Peyer's patch (tissue), 4 donors: ENCODE measurements around the gene SNX6. TPM values are rescaled to one million over a fixed set of nuclear protein-coding genes. Genes with fewer than 3 reads are reported as not detected.

ENCODE experiments used
- DNase-seq, 3 donors: peaks; one replicate each; pipeline ENCODE4 v3.0.0-alpha.2; 2017 to 2019
- H3K27ac ChIP-seq, 4 donors: fragments of 200-600 bp; sonication (generic); one replicate each; pipeline ENCODE4 v1.5.1; 2016 to 2019
- H3K27me3 ChIP-seq, 2 donors: fragments of 200-600 bp; sonication (generic); one replicate each; pipeline ENCODE4 v1.5.1; 2019
- H3K36me3 ChIP-seq, 3 donors: fragments of 200-600 bp; sonication (generic); one replicate each; pipeline ENCODE4 v1.5.1; 2016 to 2019
- H3K4me1 ChIP-seq, 4 donors: fragments of 200-600 bp; sonication (generic); one replicate each; pipeline ENCODE4 v1.5.1; 2016 to 2019
- H3K4me3 ChIP-seq, 4 donors: fragments of 200-600 bp; sonication (generic); 1 replicate in 3 of 4; 2 replicates in 1 of 4; pipeline ENCODE4 v1.5.1; 2016 to 2019; ENCODE audit warnings: mild to moderate bottlenecking in 1 of 4
- H3K9me3 ChIP-seq, 4 donors: fragments of 200-600 bp; sonication (generic); one replicate each; pipeline ENCODE4 v1.5.1; 2016 to 2019; ENCODE audit warnings: mild to moderate bottlenecking in 1 of 4
- POLR2A ChIP-seq, 2 donors: fragments of 450-650 bp; IDR thresholded peaks; one replicate each; pipeline ENCODE4 v1.5.1; 2017; ENCODE audit warnings: antibody characterized with exemption in 2 of 2, mild to moderate bottlenecking in 2 of 2, moderate library complexity in 2 of 2
- total RNA-seq, 4 donors: library from RNA; depleted of rRNA; stranded (reverse); fragments of >200 nt; gene quantifications; one replicate each; pipeline ENCODE4 v1.1.0, GENCODE V29; 2016
- TF ChIP-seq, protein P1 (sequence below), 6 experiments: fragments of 450-650 bp in 4 of 6; fragments of 200-600 bp in 2 of 6; sonication (generic) in 1 of 6; IDR thresholded peaks; one replicate each; pipeline ENCODE4 v1.5.1; 2017 to 2019; ENCODE audit warnings: antibody characterized with exemption in 6 of 6, mild to moderate bottlenecking in 3 of 6, moderate library complexity in 1 of 6

Gene SNX6
- total RNA-seq, 4 donors from 2014 or later = 46.8 to 90.2 (median 64.9) TPM

DNA sequence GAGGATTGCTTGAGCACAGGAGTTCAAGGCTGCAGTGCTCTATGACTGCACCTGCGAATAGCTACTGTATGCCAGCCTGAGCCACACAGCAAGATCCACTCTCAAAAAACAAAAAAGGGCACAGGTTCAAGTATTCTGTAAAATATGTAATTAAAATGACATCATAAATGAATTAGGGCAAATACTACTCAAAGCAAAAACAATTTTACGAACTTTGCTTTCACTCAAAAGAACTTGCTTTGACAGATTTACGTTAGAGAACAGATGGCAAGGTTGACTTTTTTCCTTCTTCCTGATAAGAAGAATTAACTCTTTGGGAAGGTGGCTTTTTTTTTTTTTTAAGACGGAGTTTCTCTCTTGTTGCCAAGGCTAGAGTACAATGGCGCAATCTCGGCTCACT, 46.4 kb downstream of the SNX6 start:
- DNase-seq = peak in 1 of 3 donors; percentile 9
- Histone ChIP-seq H3K9me3 (no peaks in the 10 kb centered on the region), H3K27me3 (no peaks in the 10 kb centered on the region), H3K27ac (no peak overlapping the region), H3K4me1 (no peaks in the 10 kb centered on the region), H3K4me3 (no peak overlapping the region), H3K36me3 (peaks cover 0 to 83% (median 4%) of the 10 kb centered on the region in 3 donors)
- no peak for TF ChIP-seq POLR2A (IDR thresholded peaks at IDR 0.05)
- TF ChIP-seq, protein P1, sequence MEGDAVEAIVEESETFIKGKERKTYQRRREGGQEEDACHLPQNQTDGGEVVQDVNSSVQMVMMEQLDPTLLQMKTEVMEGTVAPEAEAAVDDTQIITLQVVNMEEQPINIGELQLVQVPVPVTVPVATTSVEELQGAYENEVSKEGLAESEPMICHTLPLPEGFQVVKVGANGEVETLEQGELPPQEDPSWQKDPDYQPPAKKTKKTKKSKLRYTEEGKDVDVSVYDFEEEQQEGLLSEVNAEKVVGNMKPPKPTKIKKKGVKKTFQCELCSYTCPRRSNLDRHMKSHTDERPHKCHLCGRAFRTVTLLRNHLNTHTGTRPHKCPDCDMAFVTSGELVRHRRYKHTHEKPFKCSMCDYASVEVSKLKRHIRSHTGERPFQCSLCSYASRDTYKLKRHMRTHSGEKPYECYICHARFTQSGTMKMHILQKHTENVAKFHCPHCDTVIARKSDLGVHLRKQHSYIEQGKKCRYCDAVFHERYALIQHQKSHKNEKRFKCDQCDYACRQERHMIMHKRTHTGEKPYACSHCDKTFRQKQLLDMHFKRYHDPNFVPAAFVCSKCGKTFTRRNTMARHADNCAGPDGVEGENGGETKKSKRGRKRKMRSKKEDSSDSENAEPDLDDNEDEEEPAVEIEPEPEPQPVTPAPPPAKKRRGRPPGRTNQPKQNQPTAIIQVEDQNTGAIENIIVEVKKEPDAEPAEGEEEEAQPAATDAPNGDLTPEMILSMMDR (IDR thresholded peaks at IDR 0.05) = no peak

DNA sequence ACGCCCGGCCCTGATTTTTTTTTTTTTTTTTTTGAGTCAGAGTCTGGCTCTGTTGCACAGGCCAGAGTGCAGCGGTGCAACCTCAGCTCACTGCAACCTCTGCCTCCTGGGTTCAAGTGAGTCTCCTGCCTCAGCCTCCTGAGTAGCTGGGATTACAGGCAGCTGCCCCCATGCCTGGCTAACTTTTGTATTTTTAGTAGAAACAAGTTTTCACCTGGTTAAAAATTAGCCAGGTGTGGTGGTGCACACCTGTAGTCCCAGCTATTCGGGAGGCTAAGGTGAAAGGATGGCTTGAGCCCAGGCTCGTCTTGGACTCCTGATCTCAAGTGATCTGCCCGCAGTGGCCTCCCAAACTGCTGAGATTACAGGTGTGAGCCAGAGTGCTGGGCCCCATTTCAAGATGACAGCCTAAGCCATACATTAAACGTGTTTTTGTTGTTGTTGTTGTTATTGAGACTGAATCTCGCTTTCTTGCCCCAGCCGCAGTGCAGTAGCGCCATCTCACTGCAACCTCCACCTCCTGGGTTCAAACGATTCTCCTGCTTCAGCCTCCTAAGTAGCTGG, 47.7 kb downstream of the SNX6 start:
- peak in 1 of 3 donors; percentile 18 for DNase-seq
- peaks cover 0 to 86% (median 4%) of the 10 kb centered on the region in 3 donors for H3K36me3 ChIP-seq
- no peaks in the 10 kb centered on the region for H3K27me3 ChIP-seq
- no peaks in the 10 kb centered on the region for H3K4me1 ChIP-seq
- no peak overlapping the region for H3K27ac ChIP-seq
- TF ChIP-seq, protein P1 (IDR thresholded peaks at IDR 0.05) = no peak
- TF ChIP-seq POLR2A (IDR thresholded peaks at IDR 0.05) = no peak
- no peaks in the 10 kb centered on the region for H3K9me3 ChIP-seq
- no peak overlapping the region for H3K4me3 ChIP-seq

DNA sequence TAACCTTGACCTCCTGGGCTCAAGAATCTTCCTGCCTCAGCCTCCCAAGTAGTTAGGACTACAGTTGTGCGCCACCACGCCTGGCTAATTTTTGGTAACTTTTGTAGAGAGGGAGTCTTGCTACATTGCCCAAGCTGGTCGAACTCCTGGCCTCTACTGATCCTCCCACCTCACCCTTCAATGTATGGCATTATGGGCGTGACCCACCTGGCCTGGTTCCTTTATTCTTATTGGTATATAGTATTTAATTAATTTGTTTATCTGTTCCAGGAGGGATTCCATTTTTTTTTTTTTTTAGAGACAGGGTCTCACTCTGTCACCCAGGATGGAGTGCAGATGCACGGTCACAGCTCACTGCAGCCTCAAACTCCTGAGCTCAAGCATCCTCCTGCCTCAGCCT, 49.6 kb downstream of the SNX6 start:
- Histone ChIP-seq H3K9me3 (no peaks in the 10 kb centered on the region), H3K4me3 (no peak overlapping the region), H3K27ac (no peak overlapping the region), H3K27me3 (no peaks in the 10 kb centered on the region), H3K36me3 (peaks cover 0 to 85% (median 0%) of the 10 kb centered on the region in 3 donors), H3K4me1 (no peaks in the 10 kb centered on the region)
- peak in 1 of 3 donors; percentile 7 for DNase-seq
- no peak for TF ChIP-seq POLR2A (IDR thresholded peaks at IDR 0.05)
- TF ChIP-seq, protein P1 (IDR thresholded peaks at IDR 0.05) = no peak

DNA sequence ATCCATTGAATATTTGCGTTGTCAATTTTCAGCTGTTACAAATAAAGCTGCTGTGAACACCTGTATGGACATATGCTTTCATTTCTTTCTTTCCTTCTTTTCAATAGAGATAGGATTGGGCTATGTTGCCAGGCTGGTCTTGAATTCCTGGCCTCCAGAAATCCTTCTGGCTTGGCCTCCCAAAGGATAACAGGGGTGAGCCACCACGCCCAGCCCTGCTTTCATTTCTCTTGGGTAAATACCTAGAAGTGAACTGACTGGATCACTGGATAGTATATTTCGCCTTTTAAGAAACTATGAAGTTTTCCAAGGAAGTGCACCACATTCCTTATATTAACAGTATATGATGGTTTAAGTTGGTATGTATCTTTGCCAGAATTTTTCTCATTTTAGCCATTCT, 58.2 kb downstream of the SNX6 start:
- H3K4me1 ChIP-seq = no peaks in the 10 kb centered on the region
- TF ChIP-seq POLR2A (IDR thresholded peaks at IDR 0.05) = no peak
- TF ChIP-seq, protein P1 (IDR thresholded peaks at IDR 0.05) = no peak
- no peak overlapping the region for H3K4me3 ChIP-seq
- no peaks in the 10 kb centered on the region for H3K9me3 ChIP-seq
- DNase-seq = no peak
- no peaks in the 10 kb centered on the region for H3K27me3 ChIP-seq
- H3K27ac ChIP-seq = no peak overlapping the region
- peaks cover 0 to 91% (median 0%) of the 10 kb centered on the region in 3 donors for H3K36me3 ChIP-seq

DNA sequence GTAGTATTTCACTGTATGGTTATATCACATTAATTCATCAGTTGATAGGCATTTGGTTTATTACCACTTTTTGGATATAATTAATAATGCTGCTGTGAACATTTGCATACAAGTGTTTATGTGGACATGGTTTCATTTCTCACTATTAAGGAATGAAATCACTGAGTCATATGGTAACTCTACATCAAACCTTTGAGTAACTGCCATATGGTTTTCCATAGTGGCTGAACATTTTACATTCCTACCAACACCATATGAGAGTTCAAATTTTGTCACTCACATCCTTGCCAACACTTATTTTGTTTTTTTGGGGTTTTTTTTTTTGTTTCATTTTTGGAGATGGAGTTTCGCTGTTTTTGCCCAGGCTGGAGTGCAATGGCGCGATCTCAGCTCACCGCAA, 60.2 kb downstream of the SNX6 start:
- H3K27ac ChIP-seq = no peak overlapping the region
- no peaks in the 10 kb centered on the region for H3K27me3 ChIP-seq
- no peaks in the 10 kb centered on the region for H3K9me3 ChIP-seq
- no peak overlapping the region for H3K4me3 ChIP-seq
- DNase-seq = no peak
- no peak for TF ChIP-seq POLR2A (IDR thresholded peaks at IDR 0.05)
- TF ChIP-seq, protein P1 (IDR thresholded peaks at IDR 0.05) = no peak
- H3K36me3 ChIP-seq = peaks cover 0 to 95% (median 0%) of the 10 kb centered on the region in 3 donors
- H3K4me1 ChIP-seq = no peaks in the 10 kb centered on the region
